Choroid plexus epithelial cell (primary cell): Measurements from ENCODE around the gene SNX20.
A peak's percentile ranks its signal among the peaks of the same experiment; 100 is the strongest.

Experiments used
- DNase-seq: peaks from one replicate; pipeline ENCODE4 v3.0.0-alpha.2; 2010; ENCODE audit warnings: low read depth
- H3K4me3 ChIP-seq: 2 replicates; pipeline ENCODE4 v1.5.1; 2011; ENCODE audit warnings: low read depth, mild to moderate bottlenecking, control low read depth, low read length, moderate library complexity
- TF ChIP-seq, protein P1 (sequence below): conservative IDR thresholded peaks from 2 replicates; pipeline ENCODE4 v1.5.1; 2011; ENCODE audit warnings: low read depth, mild to moderate bottlenecking, control low read depth, inconsistent platforms, low read length, moderate library complexity

Gene SNX20

DNA sequence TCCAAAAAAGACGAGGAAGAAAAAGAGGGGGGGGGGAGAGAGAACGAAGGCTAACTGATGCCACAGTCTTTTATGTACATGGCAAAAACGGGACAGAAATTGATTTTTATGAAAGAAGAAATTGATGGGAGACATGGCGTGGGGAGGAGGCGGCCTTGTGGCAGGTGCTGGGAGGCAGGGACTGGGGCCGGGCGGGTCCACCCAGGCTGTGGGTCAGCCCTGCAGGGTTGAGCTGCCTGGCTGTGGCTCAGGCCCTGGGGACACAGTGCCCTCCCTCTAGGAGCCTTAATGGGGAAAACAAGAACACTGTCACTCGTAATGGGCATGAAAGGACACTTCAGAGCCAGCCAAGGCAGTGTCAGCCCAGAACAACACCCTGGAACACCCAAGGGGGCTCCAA is 34.8 kb downstream of the SNX20 start:
- no peak for DNase-seq
- TF ChIP-seq, protein P1, sequence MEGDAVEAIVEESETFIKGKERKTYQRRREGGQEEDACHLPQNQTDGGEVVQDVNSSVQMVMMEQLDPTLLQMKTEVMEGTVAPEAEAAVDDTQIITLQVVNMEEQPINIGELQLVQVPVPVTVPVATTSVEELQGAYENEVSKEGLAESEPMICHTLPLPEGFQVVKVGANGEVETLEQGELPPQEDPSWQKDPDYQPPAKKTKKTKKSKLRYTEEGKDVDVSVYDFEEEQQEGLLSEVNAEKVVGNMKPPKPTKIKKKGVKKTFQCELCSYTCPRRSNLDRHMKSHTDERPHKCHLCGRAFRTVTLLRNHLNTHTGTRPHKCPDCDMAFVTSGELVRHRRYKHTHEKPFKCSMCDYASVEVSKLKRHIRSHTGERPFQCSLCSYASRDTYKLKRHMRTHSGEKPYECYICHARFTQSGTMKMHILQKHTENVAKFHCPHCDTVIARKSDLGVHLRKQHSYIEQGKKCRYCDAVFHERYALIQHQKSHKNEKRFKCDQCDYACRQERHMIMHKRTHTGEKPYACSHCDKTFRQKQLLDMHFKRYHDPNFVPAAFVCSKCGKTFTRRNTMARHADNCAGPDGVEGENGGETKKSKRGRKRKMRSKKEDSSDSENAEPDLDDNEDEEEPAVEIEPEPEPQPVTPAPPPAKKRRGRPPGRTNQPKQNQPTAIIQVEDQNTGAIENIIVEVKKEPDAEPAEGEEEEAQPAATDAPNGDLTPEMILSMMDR, result no peak
- H3K4me3 ChIP-seq, result no peak overlapping the region

DNA sequence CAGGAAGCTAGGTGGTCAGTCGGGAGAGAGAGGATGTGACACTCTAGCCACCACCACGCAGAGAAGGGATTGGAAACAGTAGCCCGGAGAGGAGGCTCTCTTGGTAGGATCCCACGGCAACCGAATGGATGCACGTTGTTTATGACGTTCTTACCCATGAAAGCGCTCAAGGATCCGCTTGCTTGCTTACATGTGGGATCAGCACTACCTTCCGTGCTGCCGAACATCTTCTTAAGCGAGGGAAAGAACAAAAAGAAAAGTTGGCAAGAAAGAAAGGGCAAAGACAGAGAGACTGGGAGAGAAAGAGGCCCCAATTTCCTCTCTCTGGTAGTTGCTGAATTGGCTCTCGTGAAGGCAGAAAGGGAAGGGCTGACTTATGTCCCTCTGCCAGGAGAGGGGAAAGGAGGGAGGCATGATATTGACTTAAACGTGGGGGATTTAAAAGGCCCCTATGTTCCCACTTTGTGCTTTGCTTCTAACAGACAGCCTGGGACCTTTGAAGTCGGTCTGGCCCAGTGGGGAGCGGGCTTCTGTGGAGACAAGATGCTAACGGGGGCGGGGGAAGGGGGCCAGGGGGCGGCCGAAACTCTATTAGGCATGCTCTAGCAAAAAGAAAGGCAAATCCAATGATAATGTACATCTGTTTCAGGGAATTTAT is 35.4 kb downstream of the SNX20 start:
- no peak overlapping the region for H3K4me3 ChIP-seq
- TF ChIP-seq, protein P1, result no peak
- no peak for DNase-seq

DNA sequence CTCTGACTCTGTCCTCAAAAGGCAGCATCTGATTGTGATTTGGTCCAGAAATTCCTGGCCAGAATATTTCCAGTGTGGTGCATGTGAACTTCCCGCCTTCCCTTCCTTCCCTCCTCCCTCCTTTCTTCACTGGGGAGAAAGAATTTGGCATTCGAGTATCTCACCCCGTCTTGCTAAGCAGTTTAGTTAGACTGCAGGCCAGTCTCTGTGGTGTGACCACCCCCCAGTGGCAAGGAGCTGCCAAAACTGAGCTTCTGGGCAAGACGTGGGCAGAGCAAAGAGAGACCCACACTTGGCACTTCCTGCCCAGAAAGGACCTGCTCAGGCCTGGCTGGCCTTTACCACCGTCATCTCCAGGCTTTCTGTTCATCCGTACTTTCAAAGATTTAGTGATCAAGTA is 36.4 kb downstream of the SNX20 start:
- no peak overlapping the region for H3K4me3 ChIP-seq
- peak; percentile 21 for DNase-seq
- TF ChIP-seq, protein P1, result peak; percentile 38

DNA sequence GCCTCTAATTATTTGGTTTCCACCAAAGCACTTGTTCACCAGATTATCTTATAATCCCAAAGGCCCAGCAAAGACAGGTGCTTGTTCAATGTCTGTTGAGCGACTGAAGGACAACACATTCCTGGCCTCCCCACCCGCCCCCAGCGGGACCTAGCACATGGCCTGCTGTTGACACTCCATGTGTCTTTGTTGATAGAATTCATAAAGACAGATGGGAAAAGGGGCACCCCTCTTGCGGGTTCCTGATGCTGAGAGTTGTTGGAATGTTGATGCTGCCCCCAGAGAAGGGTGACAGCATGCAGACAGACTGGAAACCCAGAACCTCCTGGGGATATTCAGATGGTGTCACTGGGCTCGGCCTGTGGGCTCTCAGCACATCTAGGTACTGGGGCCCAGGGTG is 36.9 kb downstream of the SNX20 start:
- no peak overlapping the region for H3K4me3 ChIP-seq
- DNase-seq, result no peak
- TF ChIP-seq, protein P1, result no peak

- H3K4me3 ChIP-seq, result no peak overlapping the region
- TF ChIP-seq, protein P1, result no peak
- DNase-seq, result no peak
These were observed 37.9 kb downstream of the SNX20 start for GRCh38 chr16:50643192-50643591.

DNA sequence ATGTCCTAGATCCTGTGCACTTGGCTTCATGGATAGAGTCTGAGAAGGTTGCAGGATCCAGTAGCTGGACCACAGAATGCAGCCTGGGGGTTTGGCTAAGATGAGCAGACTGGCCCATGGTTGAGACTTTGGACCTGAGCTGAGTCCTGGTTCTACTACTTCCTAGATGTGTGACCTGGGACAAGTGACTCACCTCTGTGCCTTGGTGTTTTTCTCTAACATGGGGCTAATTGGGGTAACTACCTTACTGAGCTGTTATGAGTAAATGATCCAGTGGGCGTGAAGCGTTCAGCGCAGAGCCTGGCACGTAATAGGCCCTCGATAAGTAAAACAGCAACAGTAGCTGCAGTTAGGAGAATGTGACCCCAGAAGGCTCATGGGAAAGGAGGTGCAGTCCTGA is 38.8 kb downstream of the SNX20 start:
- TF ChIP-seq, protein P1, result no peak
- DNase-seq, result no peak
- H3K4me3 ChIP-seq, result no peak overlapping the region

- H3K4me3 ChIP-seq, result no peak overlapping the region
- no peak for DNase-seq
- TF ChIP-seq, protein P1, result no peak
These were observed 39.3 kb downstream of the SNX20 start for GRCh38 chr16:50641818-50642187.
